Endodermal cell (in vitro differentiated cells): ENCODE measurements around the gene ABCA2. TPM values are rescaled to one million over a fixed set of nuclear protein-coding genes. Genes with fewer than 3 reads are reported as not detected.

Source experiments
- DNase-seq: peaks from one replicate; pipeline ENCODE4 v3.0.0-alpha.2; 2017
- H3K27ac ChIP-seq: 2 replicates; pipeline ENCODE4 v1.5.1; 2013; ENCODE audit warnings: mild to moderate bottlenecking, low read depth, low read length, moderate library complexity
- H3K27me3 ChIP-seq: 2 replicates; pipeline ENCODE4 v1.6.1; 2013; ENCODE audit warnings: mild to moderate bottlenecking, low read length, moderate library complexity; ENCODE audit not compliant: insufficient read depth, control insufficient read depth, poor library complexity, severe bottlenecking
- H3K36me3 ChIP-seq: 2 replicates; pipeline ENCODE4 v1.7.0; 2013; ENCODE audit warnings: mild to moderate bottlenecking, low read length, moderate library complexity; ENCODE audit not compliant: control insufficient read depth, insufficient read depth
- H3K4me1 ChIP-seq: one replicate; pipeline ENCODE4 v1.7.0; 2013; ENCODE audit warnings: low read length; ENCODE audit not compliant: control insufficient read depth, insufficient read depth
- H3K4me3 ChIP-seq: 2 replicates; pipeline ENCODE4 v1.5.1; 2013; ENCODE audit warnings: mild to moderate bottlenecking, low read length, moderate library complexity
- H3K9ac ChIP-seq: 2 replicates; pipeline ENCODE4 v1.6.1; 2013; ENCODE audit warnings: mild to moderate bottlenecking, low read length, moderate library complexity; ENCODE audit not compliant: poor library complexity, severe bottlenecking; ENCODE audit errors: extremely low read depth
- H3K9me3 ChIP-seq: 2 replicates; pipeline ENCODE4 v1.6.1; 2013; ENCODE audit warnings: mild to moderate bottlenecking, low read length, moderate library complexity; ENCODE audit not compliant: control insufficient read depth
- H3K27ac Mint-ChIP-seq: 2 replicates; pipeline ENCODE4 v1.8.0; 2020; ENCODE audit warnings: mixed read lengths
- H3K27me3 Mint-ChIP-seq: 2 replicates; pipeline ENCODE4 v1.8.0; 2021; ENCODE audit warnings: mild to moderate bottlenecking, mixed read lengths; ENCODE audit not compliant: insufficient read depth
- H3K36me3 Mint-ChIP-seq: 2 replicates; pipeline ENCODE4 v1.8.0; 2020; ENCODE audit warnings: low read depth, mixed read lengths
- H3K4me1 Mint-ChIP-seq: 2 replicates; pipeline ENCODE4 v1.8.0; 2020; ENCODE audit warnings: mixed read lengths
- H3K4me3 Mint-ChIP-seq: 2 replicates; pipeline ENCODE4 v1.8.0; 2020; ENCODE audit warnings: mild to moderate bottlenecking, moderate library complexity, mixed read lengths
- H3K9me3 Mint-ChIP-seq: 2 replicates; pipeline ENCODE4 v1.8.0; 2020; ENCODE audit warnings: mild to moderate bottlenecking, mixed read lengths
- CTCF ChIP-seq: fragments of 200-600 bp; sonication (generic); conservative IDR thresholded peaks from 2 replicates; pipeline ENCODE4 v1.5.0; 2021; ENCODE audit warnings: antibody characterized with exemption, mild to moderate bottlenecking
- WGBS, 2 experiments: methylation state at CpG; one replicate each; pipeline versions ENCODE4 v1.1.5 to v1.1.7; 2013; ENCODE audit warnings: missing lambda C conversion rate in 2 of 2, mixed read lengths in 1 of 2; ENCODE audit not compliant: insufficient coverage in 1 of 2, insufficient read length in 1 of 2; 5-methylcytosine and 5-hydroxymethylcytosine counted together
- total RNA-seq, 2 donors: library from RNA; stranded (reverse); fragmentation: NEBNext Ultra II Directional in 1 of 2; extraction: Animal tissue kit (Norgen Biotek cat#: 25700) in 1 of 2; gene quantifications; 2 replicates in 1 of 2; 3 replicates in 1 of 2; pipeline ENCODE4 v1.2.1, GENCODE V29; 2021

ABCA2 gene
- total RNA-seq, 2 donors from 2014 or later = 21.5 to 30.0 TPM

- H3K9me3 ChIP-seq = no peaks in the 10 kb centered on the region
- no peak overlapping the region for H3K9ac ChIP-seq
- H3K4me3 Mint-ChIP-seq = no peak overlapping the region
- H3K36me3 ChIP-seq = no peaks in the 10 kb centered on the region
- 85 to 90% methylated on average over 9 to 11 of the region's 11 CpGs for WGBS, 2 experiments
- TF ChIP-seq CTCF = no peak
- H3K27ac Mint-ChIP-seq = no peak overlapping the region
- no peak overlapping the region for H3K4me3 ChIP-seq
- peaks cover 23% of the 10 kb centered on the region for H3K27me3 Mint-ChIP-seq
- no peaks in the 10 kb centered on the region for H3K36me3 Mint-ChIP-seq
- peaks cover 9% of the 10 kb centered on the region for H3K4me1 Mint-ChIP-seq
- no peak overlapping the region for H3K27ac ChIP-seq
- peaks cover 3% of the 10 kb centered on the region for H3K4me1 ChIP-seq
- no peaks in the 10 kb centered on the region for H3K9me3 Mint-ChIP-seq
- H3K27me3 ChIP-seq = peaks cover 12% of the 10 kb centered on the region
- DNase-seq = no peak
Measured at GRCh38 chr9:136983656-136984314, 44.3 kb downstream of the ABCA2 start.

- Histone ChIP-seq H3K36me3 (no peaks in the 10 kb centered on the region), H3K9me3 (no peaks in the 10 kb centered on the region), H3K4me3 (no peak overlapping the region), H3K27me3 (peaks cover 12% of the 10 kb centered on the region), H3K27ac (no peak overlapping the region), H3K9ac (no peak overlapping the region), H3K4me1 (peaks cover 3% of the 10 kb centered on the region)
- no peaks in the 10 kb centered on the region for H3K9me3 Mint-ChIP-seq
- H3K27me3 Mint-ChIP-seq = peaks cover 20% of the 10 kb centered on the region
- no peak overlapping the region for H3K4me3 Mint-ChIP-seq
- WGBS, 2 experiments = 90 to 92% methylated on average over 6 to 9 of the region's 9 CpGs
- no peaks in the 10 kb centered on the region for H3K36me3 Mint-ChIP-seq
- no peak for DNase-seq
- TF ChIP-seq CTCF = no peak
- H3K27ac Mint-ChIP-seq = no peak overlapping the region
- peaks cover 9% of the 10 kb centered on the region for H3K4me1 Mint-ChIP-seq
Measured at GRCh38 chr9:136983167-136983566, 44.9 kb downstream of the ABCA2 start.

- Histone ChIP-seq H3K4me3 (no peak within 1 kb of the TSS), H3K27ac (no peak within 1 kb of the TSS), H3K9me3 (no peaks in the 10 kb centered on the region), H3K9ac (no peak within 1 kb of the TSS), H3K4me1 (peaks cover 3% of the 10 kb centered on the region), H3K27me3 (peaks cover 15% of the 10 kb centered on the region), H3K36me3 (no peaks in the 10 kb centered on the region)
- Mint-ChIP-seq H3K4me3 (no peak within 1 kb of the TSS), H3K9me3 (no peaks in the 10 kb centered on the region), H3K36me3 (no peaks in the 10 kb centered on the region), H3K27ac (no peak within 1 kb of the TSS), H3K27me3 (peaks cover 15% of the 10 kb centered on the region), H3K4me1 (peaks cover 9% of the 10 kb centered on the region)
- no peak for DNase-seq
- TF ChIP-seq CTCF = no peak
- WGBS, 2 experiments = 90 to 96% methylated on average over 10 to 18 of the region's 18 CpGs
Measured at GRCh38 chr9:136982232-136983051, 45.6 kb downstream of the ABCA2 start, which contains the start of gene LCNL1. Gene LCNL1 (plus strand): TSS chr9:136982993. CDS start chr9:136983587, 594 bp downstream.
